NCI-H446 treated with DMSO at 0.1 percent for 48 hours (cell line): ENCODE measurements around the gene USP32.

Experiments used
- DNase-seq: peaks from one replicate; lab custom pipeline; 2025; lab: John Stamatoyannopoulos, UW

The USP32 gene

GRCh38 chr17:60153606-60154390, 238.1 kb downstream of the USP32 start:
- peak; percentile 39 for DNase-seq

- no peak for DNase-seq
Measured at GRCh38 chr17:60151355-60151754, 240.6 kb downstream of the USP32 start.

- DNase-seq = no peak
Measured at GRCh38 chr17:60149691-60150582, 242.0 kb downstream of the USP32 start, which contains the start of gene CA4. TSS of gene CA4 (plus strand) at chr17:60149973. CDS start at chr17:60150035, 62 bp downstream.

GRCh38 chr17:60148373-60148772, 243.6 kb downstream of the USP32 start:
- no peak for DNase-seq

- DNase-seq = no peak
Measured at GRCh38 chr17:60147553-60148223, 244.2 kb downstream of the USP32 start.

GRCh38 chr17:60146206-60146605, 245.7 kb downstream of the USP32 start:
- no peak for DNase-seq

- no peak for DNase-seq
Measured at GRCh38 chr17:60145006-60145935, 246.7 kb downstream of the USP32 start.

GRCh38 chr17:60142872-60143499, 248.9 kb downstream of the USP32 start:
- DNase-seq = peak; percentile 79

GRCh38 chr17:60141111-60142018, 250.6 kb downstream of the USP32 start:
- DNase-seq = no peak

GRCh38 chr17:60139438-60140285, 252.3 kb downstream of the USP32 start:
- DNase-seq = no peak

- DNase-seq = no peak
Measured at GRCh38 chr17:60138769-60139437, 253.0 kb downstream of the USP32 start.

- DNase-seq = no peak
Measured at GRCh38 chr17:60137731-60138130, 254.2 kb downstream of the USP32 start.

GRCh38 chr17:60135951-60136666, 255.8 kb downstream of the USP32 start:
- no peak for DNase-seq

- DNase-seq = peak; percentile 81
Measured at GRCh38 chr17:60135151-60135950, 256.6 kb downstream of the USP32 start.

- no peak for DNase-seq
Measured at GRCh38 chr17:60134396-60135150, 257.4 kb downstream of the USP32 start.

GRCh38 chr17:60130466-60130865, 261.5 kb downstream of the USP32 start:
- no peak for DNase-seq
